Lower leg skin (tissue), 3 donors: ENCODE results near the gene ETHE1.

ENCODE experiments used
- POLR2A ChIP-seq, 2 donors: fragments of 450-650 bp; IDR thresholded peaks; one replicate each; pipeline ENCODE4 v1.6.1; 2016 to 2017; ENCODE audit warnings: antibody characterized with exemption in 2 of 2, mild to moderate bottlenecking in 1 of 2, moderate library complexity in 1 of 2
- TF ChIP-seq, protein P1 (sequence below), 3 donors: fragments of 450-650 bp; IDR thresholded peaks; one replicate each; pipeline ENCODE4 v1.5.1; 2016; ENCODE audit warnings: antibody characterized with exemption in 3 of 3, mild to moderate bottlenecking in 3 of 3, moderate library complexity in 2 of 3

GRCh38 chr19:43569657-43570056 is 42.7 kb upstream of the ETHE1 start:
- TF ChIP-seq, protein P1, sequence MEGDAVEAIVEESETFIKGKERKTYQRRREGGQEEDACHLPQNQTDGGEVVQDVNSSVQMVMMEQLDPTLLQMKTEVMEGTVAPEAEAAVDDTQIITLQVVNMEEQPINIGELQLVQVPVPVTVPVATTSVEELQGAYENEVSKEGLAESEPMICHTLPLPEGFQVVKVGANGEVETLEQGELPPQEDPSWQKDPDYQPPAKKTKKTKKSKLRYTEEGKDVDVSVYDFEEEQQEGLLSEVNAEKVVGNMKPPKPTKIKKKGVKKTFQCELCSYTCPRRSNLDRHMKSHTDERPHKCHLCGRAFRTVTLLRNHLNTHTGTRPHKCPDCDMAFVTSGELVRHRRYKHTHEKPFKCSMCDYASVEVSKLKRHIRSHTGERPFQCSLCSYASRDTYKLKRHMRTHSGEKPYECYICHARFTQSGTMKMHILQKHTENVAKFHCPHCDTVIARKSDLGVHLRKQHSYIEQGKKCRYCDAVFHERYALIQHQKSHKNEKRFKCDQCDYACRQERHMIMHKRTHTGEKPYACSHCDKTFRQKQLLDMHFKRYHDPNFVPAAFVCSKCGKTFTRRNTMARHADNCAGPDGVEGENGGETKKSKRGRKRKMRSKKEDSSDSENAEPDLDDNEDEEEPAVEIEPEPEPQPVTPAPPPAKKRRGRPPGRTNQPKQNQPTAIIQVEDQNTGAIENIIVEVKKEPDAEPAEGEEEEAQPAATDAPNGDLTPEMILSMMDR (IDR thresholded peaks at IDR 0.05) = no peak
- no peak for TF ChIP-seq POLR2A (IDR thresholded peaks at IDR 0.05)
